Transverse colon (tissue), 4 donors: ENCODE measurements around the gene GNPTAB. TPM values are rescaled to one million over a fixed set of nuclear protein-coding genes. Genes with fewer than 3 reads are reported as not detected.
A peak's percentile ranks its signal among the peaks of the same experiment; 100 is the strongest.
"Not testable (repeated sequence)": the region's sequence is repeated elsewhere in the genome, so short reads cannot be mapped to it uniquely, and the experiment has no call there.

Experiments
- DNase-seq: peaks from one replicate; pipeline ENCODE4 v3.0.0-alpha.2; 2019
- H3K27ac ChIP-seq, 4 donors: fragments of 200-600 bp; sonication (generic); 2 replicates each; pipeline ENCODE4 v1.5.1; 2016 to 2018; ENCODE audit warnings: inconsistent platforms in 4 of 4
- H3K27me3 ChIP-seq: fragments of 200-600 bp; sonication (generic); 2 replicates; pipeline ENCODE4 v1.5.1; 2017; ENCODE audit warnings: inconsistent platforms
- H3K36me3 ChIP-seq, 4 donors: fragments of 200-600 bp; sonication (generic); 2 replicates each; pipeline ENCODE4 v1.5.1; 2017 to 2019; ENCODE audit warnings: inconsistent platforms in 4 of 4
- H3K4me1 ChIP-seq, 4 donors: fragments of 200-600 bp; sonication (generic); 2 replicates each; pipeline ENCODE4 v1.5.1; 2017 to 2020; ENCODE audit warnings: inconsistent platforms in 4 of 4
- H3K4me3 ChIP-seq, 4 donors: fragments of 200-600 bp; sonication (generic); 1 replicate in 1 of 4; 2 replicates in 3 of 4; pipeline versions ENCODE4 v1.5.1 to v1.6.1; 2017 to 2019; ENCODE audit warnings: inconsistent platforms in 4 of 4
- H3K9me3 ChIP-seq, 2 donors: fragments of 200-600 bp; sonication (generic); 2 replicates each; pipeline ENCODE4 v1.5.1; 2017 to 2019; ENCODE audit warnings: inconsistent platforms in 2 of 2
- EP300 ChIP-seq: sonication (generic); formaldehyde crosslinking; IDR thresholded peaks from one replicate; pipeline ENCODE4 v1.6.1; 2017; ENCODE audit warnings: antibody characterized with exemption, low read depth
- POLR2A ChIP-seq: fragments of 450-650 bp; IDR thresholded peaks from one replicate; pipeline ENCODE4 v1.6.1; 2016; ENCODE audit warnings: antibody characterized with exemption, mild to moderate bottlenecking, moderate library complexity
- POLR2AphosphoS5 ChIP-seq, 3 donors: sonication (generic); formaldehyde crosslinking; IDR thresholded peaks; one replicate each; pipeline ENCODE4 v1.6.1; 2016; ENCODE audit warnings: antibody characterized with exemption in 3 of 3
- WGBS, 2 donors: methylation state at CpG; one replicate each; pipeline ENCODE4 v1.1.5; 2018; ENCODE audit warnings: low coverage in 1 of 2; 5-methylcytosine and 5-hydroxymethylcytosine counted together
- in situ Hi-C, 4 donors: fragments of 200-750 bp; cut with MboI; loops; one replicate each; pipeline versions ENCODE4 v1.15.0 to v1.15.1; 2017; ENCODE audit warnings: low sequenced_read_pairs in 3 of 4, low pct_ligation_motif_present in 1 of 4, low pct_unique_long_range_greater_than_20kb in 1 of 4
- intact Hi-C: fragments of 100-400 bp; cut with DNase I; formaldehyde crosslinking; loops from one replicate; pipeline ENCODE4 v1.15.1; 2023; ENCODE audit warnings: low total_unique reads
- total RNA-seq, 4 donors: library from RNA; depleted of rRNA; stranded (reverse); fragments of >200 nt; gene quantifications; one replicate each; pipeline ENCODE4 v1.1.0, GENCODE V29; 2016
- TF ChIP-seq, protein P1 (sequence below), 5 experiments: fragments of 200-600 bp in 3 of 5; fragments of 450-650 bp in 2 of 5; sonication (generic) in 3 of 5; IDR thresholded peaks; 1 replicate in 2 of 5; 2 replicates in 3 of 5; pipeline ENCODE4 v1.5.1; 2016 to 2017; ENCODE audit warnings: antibody characterized with exemption in 5 of 5, inconsistent platforms in 3 of 5, mild to moderate bottlenecking in 2 of 5, moderate library complexity in 1 of 5

GNPTAB gene
- total RNA-seq, 4 donors from 2014 or later: 24.1 to 83.0 (median 64.5) TPM

GRCh38 chr12:101876861-101877805 is 46.4 kb upstream of the GNPTAB start, which contains the start of gene DRAM1:
Gene DRAM1 (plus strand): TSS chr12:101877580. CDS start chr12:101877790, 210 bp downstream.
- TF ChIP-seq POLR2AphosphoS5 (IDR thresholded peaks at IDR 0.05) (peak; percentile 72 to 89 (median 89)), EP300 (no peak), POLR2A (peak; percentile 83)
- TF ChIP-seq, protein P1, sequence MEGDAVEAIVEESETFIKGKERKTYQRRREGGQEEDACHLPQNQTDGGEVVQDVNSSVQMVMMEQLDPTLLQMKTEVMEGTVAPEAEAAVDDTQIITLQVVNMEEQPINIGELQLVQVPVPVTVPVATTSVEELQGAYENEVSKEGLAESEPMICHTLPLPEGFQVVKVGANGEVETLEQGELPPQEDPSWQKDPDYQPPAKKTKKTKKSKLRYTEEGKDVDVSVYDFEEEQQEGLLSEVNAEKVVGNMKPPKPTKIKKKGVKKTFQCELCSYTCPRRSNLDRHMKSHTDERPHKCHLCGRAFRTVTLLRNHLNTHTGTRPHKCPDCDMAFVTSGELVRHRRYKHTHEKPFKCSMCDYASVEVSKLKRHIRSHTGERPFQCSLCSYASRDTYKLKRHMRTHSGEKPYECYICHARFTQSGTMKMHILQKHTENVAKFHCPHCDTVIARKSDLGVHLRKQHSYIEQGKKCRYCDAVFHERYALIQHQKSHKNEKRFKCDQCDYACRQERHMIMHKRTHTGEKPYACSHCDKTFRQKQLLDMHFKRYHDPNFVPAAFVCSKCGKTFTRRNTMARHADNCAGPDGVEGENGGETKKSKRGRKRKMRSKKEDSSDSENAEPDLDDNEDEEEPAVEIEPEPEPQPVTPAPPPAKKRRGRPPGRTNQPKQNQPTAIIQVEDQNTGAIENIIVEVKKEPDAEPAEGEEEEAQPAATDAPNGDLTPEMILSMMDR (IDR thresholded peaks at IDR 0.05): peak in 1 of 5 experiments; percentile 33
- peak within 1 kb of the TSS; percentile 89 to 97 (median 92) for H3K27ac ChIP-seq
- H3K4me1 ChIP-seq: peaks cover 3 to 14% (median 4%) of the 10 kb centered on the region in 4 donors
- peak within 1 kb of the TSS; percentile 62 to 87 (median 73) for H3K4me3 ChIP-seq
- H3K36me3 ChIP-seq: no peaks in the 10 kb centered on the region
- DNase-seq: peak; percentile 94
- H3K27me3 ChIP-seq: no peaks in the 10 kb centered on the region
- no peaks in the 10 kb centered on the region for H3K9me3 ChIP-seq
- intact Hi-C loops (loop anchor here (2.0 kb wide), 1 partner anchor 46 kb away; the partner anchor contains the start of gene GNPTAB), in situ Hi-C loops (no loop called here)
- WGBS, 2 donors: 0% methylated on average over 61 of the region's 105 CpGs; no CpG with 5 or more reads in 1 of the 2 donors

DNA sequence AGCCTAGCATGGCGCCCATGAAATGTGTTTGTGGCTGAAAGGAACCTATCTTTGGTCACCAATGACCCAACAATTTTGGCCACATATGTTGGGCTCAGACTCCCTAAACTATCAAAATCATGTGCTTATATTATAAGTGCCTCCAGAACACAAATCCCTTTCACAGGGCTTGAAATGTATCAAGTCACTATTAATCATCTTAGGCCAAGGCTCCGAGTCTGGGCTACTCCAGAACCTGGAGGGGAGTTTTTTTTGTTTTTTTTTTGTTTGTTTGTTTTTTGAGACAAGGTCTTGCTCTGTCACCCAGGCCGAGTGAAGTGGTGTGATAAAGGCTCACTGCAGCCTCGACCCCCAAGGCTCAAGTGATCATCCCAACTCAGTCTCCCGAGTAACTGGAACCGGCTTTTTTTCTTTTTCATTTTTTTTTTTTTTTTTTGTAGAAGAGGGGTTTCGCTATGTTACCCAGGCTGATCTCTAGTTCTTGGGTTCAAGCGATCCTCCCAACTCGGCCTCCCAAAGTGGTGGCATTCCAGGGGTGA is 45.6 kb upstream of the GNPTAB start:
- in situ Hi-C loops (no loop called here), intact Hi-C loops (loop anchor here (2.0 kb wide), 1 partner anchor 46 kb away; the partner anchor contains the start of gene GNPTAB)
- 46 to 50% methylated on average over 4 to 9 of the region's 9 CpGs for WGBS, 2 donors
- Histone ChIP-seq H3K9me3 (no peaks in the 10 kb centered on the region), H3K27me3 (no peaks in the 10 kb centered on the region), H3K4me1 (peaks cover 3 to 14% (median 4%) of the 10 kb centered on the region in 4 donors), H3K4me3 (peak overlapping the region in 3 of 4 donors; percentile 62 to 78 (median 68)), H3K27ac (peak overlapping the region; percentile 89 to 97 (median 92)), H3K36me3 (no peaks in the 10 kb centered on the region)
- DNase-seq: no peak
- no peak for TF ChIP-seq POLR2AphosphoS5 (IDR thresholded peaks at IDR 0.05)
- TF ChIP-seq, protein P1 (IDR thresholded peaks at IDR 0.05): no peak
- no peak for TF ChIP-seq POLR2A
- no peak for TF ChIP-seq EP300

DNA sequence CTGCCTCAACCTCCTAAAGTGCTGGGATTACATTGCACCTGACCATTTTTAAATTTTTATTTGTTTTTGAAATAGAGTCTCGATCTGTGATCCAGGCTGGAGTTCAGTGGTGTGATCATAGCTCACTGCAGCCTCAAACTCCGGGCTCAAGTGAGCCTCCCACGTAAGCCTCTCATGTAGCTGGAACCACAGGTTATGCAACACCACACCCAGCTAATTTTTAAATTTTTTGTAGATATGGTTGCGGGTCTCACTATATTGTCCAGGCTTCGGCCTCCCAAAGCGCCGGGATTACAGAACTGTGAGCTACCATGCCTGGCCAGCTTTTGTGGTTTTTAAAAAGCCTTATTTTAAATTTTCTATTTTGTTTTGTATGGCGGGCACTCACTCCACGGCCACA is 44.4 kb upstream of the GNPTAB start:
- intact Hi-C loops: no loop called here
- Histone ChIP-seq H3K27ac (peak overlapping the region in 3 of 4 donors; percentile 89 to 94 (median 91)), H3K9me3 (no peaks in the 10 kb centered on the region), H3K27me3 (no peaks in the 10 kb centered on the region), H3K4me3 (no peak overlapping the region), H3K4me1 (peaks cover 3 to 14% (median 4%) of the 10 kb centered on the region in 4 donors), H3K36me3 (no peaks in the 10 kb centered on the region)
- in situ Hi-C loops: no loop called here
- TF ChIP-seq POLR2AphosphoS5 (IDR thresholded peaks at IDR 0.05) (no peak), EP300 (no peak)
- TF ChIP-seq, protein P1 (IDR thresholded peaks at IDR 0.05): no peak
- 90% methylated on average over 4 to 9 of the region's 9 CpGs for WGBS, 2 donors
- no peak for DNase-seq

GRCh38 chr12:101870925-101871324 is 40.2 kb upstream of the GNPTAB start:
- Histone ChIP-seq H3K4me1 (no peaks in the 10 kb centered on the region), H3K27me3 (no peaks in the 10 kb centered on the region), H3K9me3 (no peaks in the 10 kb centered on the region), H3K27ac (no peak overlapping the region), H3K36me3 (no peaks in the 10 kb centered on the region), H3K4me3 (no peak overlapping the region)
- DNase-seq: no peak
- in situ Hi-C loops: no loop called here
- intact Hi-C loops: no loop called here
- 88 to 91% methylated on average over 1 of the region's 1 CpG for WGBS, 2 donors
- TF ChIP-seq POLR2AphosphoS5 (IDR thresholded peaks at IDR 0.05): no peak
- TF ChIP-seq, protein P1 (IDR thresholded peaks at IDR 0.05): no peak
- no peak for TF ChIP-seq POLR2A
- no peak for TF ChIP-seq EP300

DNA sequence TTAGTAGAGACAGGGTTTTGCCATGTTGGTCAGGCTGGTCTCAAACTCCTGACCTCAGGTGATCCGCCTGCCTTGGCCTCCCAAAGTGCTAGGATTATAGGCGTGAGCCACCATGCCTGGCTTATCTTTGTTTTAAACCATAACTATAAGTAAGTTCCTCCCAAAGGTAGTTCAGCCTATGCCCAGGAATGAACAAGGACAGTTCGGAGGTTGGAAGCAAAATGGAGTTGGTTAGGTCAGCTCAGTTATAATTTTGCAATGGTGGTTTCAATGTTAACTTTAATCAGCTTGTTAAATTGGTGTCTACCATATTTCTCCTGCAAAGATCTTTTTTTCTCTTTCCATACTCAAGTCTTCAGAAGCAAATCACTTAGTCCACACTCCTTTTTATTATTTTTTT is 36.9 kb upstream of the GNPTAB start:
- H3K27ac ChIP-seq, H3K9me3 ChIP-seq, H3K4me1 ChIP-seq, H3K4me3 ChIP-seq, DNase-seq, H3K36me3 ChIP-seq, intact Hi-C loops, H3K27me3 ChIP-seq, in situ Hi-C loops: not testable (repeated sequence)
- 80 to 94% methylated on average over 1 to 3 of the region's 3 CpGs for WGBS, 2 donors
